Activated gamma-delta T cell treated with anti-CD3 and anti-CD28 coated beads, Interleukin-2, amount 50 U/mL, for 16 hours (primary cell): ENCODE measurements around the gene FBXO40.

Source experiments
- DNase-seq: peaks from one replicate; pipeline ENCODE4 v3.0.0-alpha.2; 2020; ENCODE audit warnings: low read depth

Gene FBXO40

DNA sequence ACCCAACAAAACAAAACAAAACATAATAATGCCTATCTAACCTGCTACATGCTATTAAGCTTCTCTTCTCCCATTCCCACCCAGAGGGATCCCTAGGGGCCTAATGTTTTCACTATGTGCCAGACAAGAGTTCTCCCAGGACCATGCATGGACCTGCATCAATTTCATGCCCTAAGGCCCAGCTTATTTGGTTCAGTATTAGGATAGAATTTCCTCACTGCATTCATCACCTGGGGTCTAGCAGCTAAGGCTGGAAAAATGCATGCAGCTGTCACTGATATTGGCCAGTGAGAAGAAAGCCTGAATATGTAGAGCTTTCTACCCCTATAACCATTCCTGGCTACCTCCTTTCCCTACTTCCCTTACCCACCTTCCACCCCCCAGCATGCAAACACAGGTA is 69.6 kb downstream of the FBXO40 start:
- DNase-seq, result no peak

GRCh38 chr3:121663171-121663847 is 70.1 kb downstream of the FBXO40 start:
- no peak for DNase-seq

GRCh38 chr3:121665488-121665887 is 72.3 kb downstream of the FBXO40 start:
- no peak for DNase-seq

DNA sequence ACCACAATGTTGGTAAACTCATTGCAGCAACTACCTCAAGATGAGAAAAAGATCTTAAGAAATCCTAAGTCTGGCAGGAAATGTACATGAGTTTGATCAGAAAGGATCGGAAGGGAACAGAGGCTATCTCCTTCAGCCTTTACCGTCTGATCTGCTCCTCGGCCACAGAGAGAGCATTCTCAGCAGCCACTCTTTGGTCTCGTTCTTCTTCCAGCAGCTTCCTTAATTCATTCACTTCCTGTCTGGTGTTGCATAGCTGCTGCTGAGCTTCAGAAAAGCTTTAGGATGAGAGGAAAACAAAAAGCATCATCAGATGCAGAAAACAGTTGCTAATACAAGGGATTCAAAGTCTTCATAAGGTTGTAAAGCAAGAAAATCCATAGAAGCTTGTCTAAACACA is 74.2 kb downstream of the FBXO40 start:
- no peak for DNase-seq

GRCh38 chr3:121670676-121671075 is 77.5 kb downstream of the FBXO40 start:
- no peak for DNase-seq

- DNase-seq, result no peak
Observed at GRCh38 chr3:121677141-121677540, 84.0 kb downstream of the FBXO40 start.
